WERI-Rb-1 (cell line): Measurements from ENCODE around the gene SH3PXD2B.

Source experiments
- DNase-seq: peaks from one replicate; pipeline ENCODE4 v3.0.0-alpha.2; 2020
- H3K27ac ChIP-seq: fragments of 250-450 bp; sonication (Bioruptor Pico); 2 replicates; pipeline ENCODE4 v1.5.1; 2020; ENCODE audit warnings: mild to moderate bottlenecking, moderate library complexity
- H3K27me3 ChIP-seq: fragments of 250-450 bp; sonication (Bioruptor Pico); 2 replicates; pipeline ENCODE4 v1.5.1; 2021; ENCODE audit warnings: mild to moderate bottlenecking, low read depth, moderate library complexity; ENCODE audit not compliant: insufficient read depth, severe bottlenecking
- H3K36me3 ChIP-seq: fragments of 250-450 bp; sonication (Bioruptor Pico); 2 replicates; pipeline ENCODE4 v1.5.1; 2020; ENCODE audit warnings: mild to moderate bottlenecking, moderate library complexity
- H3K4me3 ChIP-seq: 2 replicates; pipeline ENCODE4 v1.5.1; 2011; ENCODE audit warnings: low read depth, mild to moderate bottlenecking, control low read depth, low read length
- H3K9me3 ChIP-seq: fragments of 250-450 bp; sonication (Bioruptor Pico); 2 replicates; pipeline ENCODE4 v1.5.1; 2021; ENCODE audit warnings: mild to moderate bottlenecking, moderate library complexity; ENCODE audit not compliant: severe bottlenecking
- CTCF ChIP-seq: IDR thresholded peaks from 2 replicates; pipeline ENCODE4 v1.5.1; 2011; ENCODE audit warnings: low read depth, mild to moderate bottlenecking, control low read depth, inconsistent platforms, low read length

SH3PXD2B gene

GRCh38 chr5:172425402-172425801, 28.9 kb downstream of the SH3PXD2B start:
- Histone ChIP-seq H3K27ac (no peak overlapping the region), H3K27me3 (no peaks in the 10 kb centered on the region), H3K9me3 (no peaks in the 10 kb centered on the region), H3K36me3 (no peaks in the 10 kb centered on the region), H3K4me3 (no peak overlapping the region)
- TF ChIP-seq CTCF = no peak
- DNase-seq = no peak

- Histone ChIP-seq H3K27me3 (no peaks in the 10 kb centered on the region), H3K4me3 (no peak overlapping the region), H3K27ac (no peak overlapping the region), H3K9me3 (no peaks in the 10 kb centered on the region), H3K36me3 (no peaks in the 10 kb centered on the region)
- no peak for DNase-seq
- TF ChIP-seq CTCF = no peak
These were observed 29.5 kb downstream of the SH3PXD2B start for GRCh38 chr5:172424808-172425207.

GRCh38 chr5:172424111-172424490, 30.2 kb downstream of the SH3PXD2B start:
- no peaks in the 10 kb centered on the region for H3K36me3 ChIP-seq
- H3K4me3 ChIP-seq = no peak overlapping the region
- no peak for DNase-seq
- H3K9me3 ChIP-seq = no peaks in the 10 kb centered on the region
- no peaks in the 10 kb centered on the region for H3K27me3 ChIP-seq
- no peak overlapping the region for H3K27ac ChIP-seq
- no peak for TF ChIP-seq CTCF

- no peak for TF ChIP-seq CTCF
- no peak for DNase-seq
These were observed 30.8 kb downstream of the SH3PXD2B start for GRCh38 chr5:172423379-172424110.

GRCh38 chr5:172422255-172422654, 32.1 kb downstream of the SH3PXD2B start:
- Histone ChIP-seq H3K36me3 (no peaks in the 10 kb centered on the region), H3K27ac (no peak overlapping the region)

More at GRCh38 chr5:172423379-172424110, 30.8 kb downstream of the SH3PXD2B start:
- H3K27ac ChIP-seq = no peak overlapping the region
- H3K4me3 ChIP-seq = no peak overlapping the region
- no peaks in the 10 kb centered on the region for H3K9me3 ChIP-seq
- no peaks in the 10 kb centered on the region for H3K36me3 ChIP-seq
- no peaks in the 10 kb centered on the region for H3K27me3 ChIP-seq

More at GRCh38 chr5:172422255-172422654, 32.1 kb downstream of the SH3PXD2B start:
- no peaks in the 10 kb centered on the region for H3K9me3 ChIP-seq
- H3K4me3 ChIP-seq = no peak overlapping the region
- DNase-seq = no peak
- TF ChIP-seq CTCF = no peak
- no peaks in the 10 kb centered on the region for H3K27me3 ChIP-seq
